ENCODE data around the gene SPTLC3. TPM values are rescaled to one million over a fixed set of nuclear protein-coding genes. Genes with fewer than 3 reads are reported as not detected.

SPTLC3 gene
- total RNA-seq, 1 experiment from 2014 or later = 20.3 TPM

- DNase-seq (ENCODE audit: unreplicated experiment) = no peak
- no peak for TF ChIP-seq CTCF (IDR thresholded peaks at IDR 0.05; ENCODE audit: unreplicated experiment)
- Mint-ChIP-seq H3K27me3 (ENCODE audit: insufficient read depth, unreplicated experiment) (no peaks in the 10 kb centered on the region), H3K4me1 (ENCODE audit: insufficient read depth, unreplicated experiment) (peaks cover 9% of the 10 kb centered on the region), H3K27ac (ENCODE audit: low read depth, unreplicated experiment) (peak overlapping the region; percentile 68), H3K36me3 (ENCODE audit: insufficient read depth, unreplicated experiment) (no peaks in the 10 kb centered on the region), H3K9me3 (ENCODE audit: unreplicated experiment) (no peaks in the 10 kb centered on the region), H3K4me3 (ENCODE audit: unreplicated experiment) (no peak overlapping the region)
- ChIA-PET POLR2A (interaction anchor here (0.8 to 1.7 kb wide), 3 partner anchors 10 to 69 kb away, joined by 3 to 4 read pairs (median 3); no protein-coding TSS in a partner anchor), CTCF (interaction anchor here (0.7 to 0.8 kb wide), 2 partner anchors 25 to 31 kb away, joined by 3 to 4 read pairs; no protein-coding TSS in a partner anchor)
- intact Hi-C loops (cut with micrococcal nuclease) = no loop called here
- no TSS peak for BruUV-seq (replicated peaks)
Observed at GRCh38 chr20:13060327-13060726, 51.6 kb downstream of the SPTLC3 start.

GRCh38 chr20:13061381-13061780 is 52.6 kb downstream of the SPTLC3 start:
- CTCF ChIA-PET = interaction anchor here (0.6 to 1.5 kb wide), 3 partner anchors 15 to 91 kb away, joined by 3 to 7 read pairs (median 3); no protein-coding TSS in a partner anchor
- H3K4me1 Mint-ChIP-seq (ENCODE audit: insufficient read depth, unreplicated experiment) = peaks cover 9% of the 10 kb centered on the region
- H3K4me3 Mint-ChIP-seq (ENCODE audit: unreplicated experiment) = no peak overlapping the region
- peak; percentile 18 for DNase-seq (ENCODE audit: unreplicated experiment)
- POLR2A ChIA-PET = interaction anchor here (0.6 to 1.7 kb wide), 4 partner anchors 16 to 34 kb away, joined by 3 to 7 read pairs (median 4); no protein-coding TSS in a partner anchor
- no peak for TF ChIP-seq CTCF (IDR thresholded peaks at IDR 0.05; ENCODE audit: unreplicated experiment)
- no peak overlapping the region for H3K27ac Mint-ChIP-seq (ENCODE audit: low read depth, unreplicated experiment)
- no peaks in the 10 kb centered on the region for H3K36me3 Mint-ChIP-seq (ENCODE audit: insufficient read depth, unreplicated experiment)
- intact Hi-C loops (cut with micrococcal nuclease) = no loop called here
- no peaks in the 10 kb centered on the region for H3K27me3 Mint-ChIP-seq (ENCODE audit: insufficient read depth, unreplicated experiment)
- no TSS peak for BruUV-seq (replicated peaks)
- H3K9me3 Mint-ChIP-seq (ENCODE audit: unreplicated experiment) = peaks cover 2% of the 10 kb centered on the region

GRCh38 chr20:13062789-13063188 is 54.0 kb downstream of the SPTLC3 start:
- DNase-seq (ENCODE audit: unreplicated experiment) = no peak
- intact Hi-C loops (cut with micrococcal nuclease) = no loop called here
- POLR2A ChIA-PET = interaction anchor here (0.5 kb wide), 1 partner anchor 1206 kb away, joined by 3 read pairs; no protein-coding TSS in a partner anchor
- no TSS peak for BruUV-seq (replicated peaks)
- H3K36me3 Mint-ChIP-seq (ENCODE audit: insufficient read depth, unreplicated experiment) = no peaks in the 10 kb centered on the region
- no peak overlapping the region for H3K4me3 Mint-ChIP-seq (ENCODE audit: unreplicated experiment)
- H3K27ac Mint-ChIP-seq (ENCODE audit: low read depth, unreplicated experiment) = no peak overlapping the region
- peaks cover 9% of the 10 kb centered on the region for H3K4me1 Mint-ChIP-seq (ENCODE audit: insufficient read depth, unreplicated experiment)
- TF ChIP-seq CTCF (IDR thresholded peaks at IDR 0.05; ENCODE audit: unreplicated experiment) = no peak
- no peaks in the 10 kb centered on the region for H3K27me3 Mint-ChIP-seq (ENCODE audit: insufficient read depth, unreplicated experiment)
- CTCF ChIA-PET = no interaction called here
- peaks cover 12% of the 10 kb centered on the region for H3K9me3 Mint-ChIP-seq (ENCODE audit: unreplicated experiment)

- peaks cover 12% of the 10 kb centered on the region for H3K9me3 Mint-ChIP-seq (ENCODE audit: unreplicated experiment)
- DNase-seq (ENCODE audit: unreplicated experiment) = no peak
- ChIA-PET POLR2A (interaction anchor here (0.7 to 3.9 kb wide), 7 partner anchors 15 to 720 kb away, joined by 3 to 24 read pairs (median 4); partner anchors contain the start of gene SPTLC3), CTCF (interaction anchor here (0.6 to 1.6 kb wide), 3 partner anchors 37 to 84 kb away, joined by 3 read pairs; no protein-coding TSS in a partner anchor)
- no TSS peak for BruUV-seq (replicated peaks)
- peaks cover 9% of the 10 kb centered on the region for H3K4me1 Mint-ChIP-seq (ENCODE audit: insufficient read depth, unreplicated experiment)
- intact Hi-C loops (cut with micrococcal nuclease) = no loop called here
- no peak overlapping the region for H3K27ac Mint-ChIP-seq (ENCODE audit: low read depth, unreplicated experiment)
- H3K27me3 Mint-ChIP-seq (ENCODE audit: insufficient read depth, unreplicated experiment) = no peaks in the 10 kb centered on the region
- H3K4me3 Mint-ChIP-seq (ENCODE audit: unreplicated experiment) = no peak overlapping the region
- H3K36me3 Mint-ChIP-seq (ENCODE audit: insufficient read depth, unreplicated experiment) = peaks cover 17% of the 10 kb centered on the region
- TF ChIP-seq CTCF (IDR thresholded peaks at IDR 0.05; ENCODE audit: unreplicated experiment) = no peak
Observed at GRCh38 chr20:13068336-13068735, 59.6 kb downstream of the SPTLC3 start.

All from MCF 10A (cell line).